ENCODE measurements around the gene SERPINA6. TPM values are rescaled to one million over a fixed set of nuclear protein-coding genes. Genes with fewer than 3 reads are reported as not detected.
A peak's percentile ranks its signal among the peaks of the same experiment; 100 is the strongest.

Gene SERPINA6
- total RNA-seq, 1 experiment from 2014 or later: not detected

DNA sequence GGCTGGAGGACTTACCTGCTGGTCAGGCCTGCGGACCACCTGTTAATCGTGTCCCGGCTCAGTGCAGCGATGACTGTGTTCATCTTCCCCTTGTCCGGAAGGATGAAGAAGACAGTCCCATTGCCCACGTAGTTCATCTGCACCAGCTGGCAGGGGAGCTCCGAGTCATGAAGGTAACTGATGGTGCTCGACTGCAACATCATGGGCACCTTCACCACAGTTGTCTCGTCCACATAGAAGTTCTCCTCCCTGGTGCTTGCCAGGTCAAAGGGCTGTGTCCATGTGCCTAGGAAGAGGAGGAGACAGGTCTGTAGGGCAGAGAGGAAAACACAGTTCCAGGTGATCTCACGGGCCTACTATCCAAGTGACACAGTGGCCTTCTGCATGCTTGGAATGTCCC is 13.4 kb downstream of the SERPINA6 start:
- POLR2A ChIA-PET: no interaction called here
- no peak for ATAC-seq
- intact Hi-C loops (cut with micrococcal nuclease; ENCODE audit: unreplicated experiment): loop anchor here (5.0 kb wide), 1 partner anchor 177 kb away; no protein-coding TSS in a partner anchor

DNA sequence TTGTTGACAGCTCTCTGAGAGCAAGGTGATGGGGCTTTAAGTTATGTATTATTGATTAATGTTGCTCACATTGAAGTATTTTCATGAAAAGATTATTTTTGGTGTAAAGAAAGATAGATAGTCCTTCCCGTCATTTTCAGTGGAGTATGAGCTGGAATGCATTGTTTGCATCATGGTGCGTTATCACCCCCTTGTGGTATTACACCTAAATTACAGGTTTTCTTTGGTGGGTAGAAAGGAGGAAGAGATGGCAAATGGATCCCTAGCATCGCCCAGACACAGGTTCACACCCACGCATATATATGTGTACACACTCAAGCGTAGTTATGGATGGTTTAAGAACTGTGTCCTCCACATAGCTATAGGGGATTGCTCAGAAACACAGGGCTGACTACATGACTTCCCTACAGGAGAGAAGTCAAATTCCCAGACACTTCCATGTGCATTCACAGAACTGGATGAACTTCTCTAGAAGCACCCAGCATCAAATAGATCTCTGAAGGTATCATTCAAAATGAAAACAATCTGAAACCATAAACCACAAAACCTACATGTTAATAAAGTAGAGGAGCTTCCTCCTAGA is 15.6 kb downstream of the SERPINA6 start:
- peak; percentile 60; the same call in 1 of the 2 replicates for ATAC-seq
- CTCF ChIA-PET: no interaction called here

More for the DNA sequence above, 13.4 kb downstream of the SERPINA6 start:
- no TSS peak for BruUV-seq (replicated peaks)
- CTCF ChIA-PET: no interaction called here
- in situ Hi-C loops (cut with HindIII; ENCODE audit: low pct_unique_long_range_greater_than_20kb, low sequenced_read_pairs): no loop called here
- no peaks in the 10 kb centered on the region for H3K36me3 ChIP-seq (ENCODE audit: control insufficient read depth, insufficient read depth, low read length)
- H3K27ac ChIP-seq (ENCODE audit: low read length): no peak overlapping the region
- DNase-seq (ENCODE audit: low read depth, low spot score): no peak
- H3K27me3 ChIP-seq (ENCODE audit: control insufficient read depth, insufficient read depth, low read length): no peaks in the 10 kb centered on the region
- H3K9me3 ChIP-seq (ENCODE audit: control insufficient read depth, insufficient read depth, low read depth, low read length): no peaks in the 10 kb centered on the region
- no peak for TF ChIP-seq POLR2AphosphoS5 (IDR thresholded peaks at IDR 0.05; ENCODE audit: low read depth, low read length)
- TF ChIP-seq SIN3A (IDR thresholded peaks at IDR 0.05; ENCODE audit: borderline replicate concordance, insufficient read depth, low read depth, low read length): no peak
- no peak for TF ChIP-seq TCF7L2 (IDR thresholded peaks at IDR 0.05; ENCODE audit: low read depth, low read length)
- H3K4me3 ChIP-seq (ENCODE audit: low read depth in 2 of 2, low read length in 2 of 2): no peak overlapping the region
- H3K4me1 ChIP-seq (ENCODE audit: control insufficient read depth, insufficient read depth, low read length): no peaks in the 10 kb centered on the region

More for the DNA sequence above, 15.6 kb downstream of the SERPINA6 start:
- no peak for DNase-seq (ENCODE audit: low read depth, low spot score)
- no peaks in the 10 kb centered on the region for H3K27me3 ChIP-seq (ENCODE audit: control insufficient read depth, insufficient read depth, low read length)
- TF ChIP-seq, protein P1, sequence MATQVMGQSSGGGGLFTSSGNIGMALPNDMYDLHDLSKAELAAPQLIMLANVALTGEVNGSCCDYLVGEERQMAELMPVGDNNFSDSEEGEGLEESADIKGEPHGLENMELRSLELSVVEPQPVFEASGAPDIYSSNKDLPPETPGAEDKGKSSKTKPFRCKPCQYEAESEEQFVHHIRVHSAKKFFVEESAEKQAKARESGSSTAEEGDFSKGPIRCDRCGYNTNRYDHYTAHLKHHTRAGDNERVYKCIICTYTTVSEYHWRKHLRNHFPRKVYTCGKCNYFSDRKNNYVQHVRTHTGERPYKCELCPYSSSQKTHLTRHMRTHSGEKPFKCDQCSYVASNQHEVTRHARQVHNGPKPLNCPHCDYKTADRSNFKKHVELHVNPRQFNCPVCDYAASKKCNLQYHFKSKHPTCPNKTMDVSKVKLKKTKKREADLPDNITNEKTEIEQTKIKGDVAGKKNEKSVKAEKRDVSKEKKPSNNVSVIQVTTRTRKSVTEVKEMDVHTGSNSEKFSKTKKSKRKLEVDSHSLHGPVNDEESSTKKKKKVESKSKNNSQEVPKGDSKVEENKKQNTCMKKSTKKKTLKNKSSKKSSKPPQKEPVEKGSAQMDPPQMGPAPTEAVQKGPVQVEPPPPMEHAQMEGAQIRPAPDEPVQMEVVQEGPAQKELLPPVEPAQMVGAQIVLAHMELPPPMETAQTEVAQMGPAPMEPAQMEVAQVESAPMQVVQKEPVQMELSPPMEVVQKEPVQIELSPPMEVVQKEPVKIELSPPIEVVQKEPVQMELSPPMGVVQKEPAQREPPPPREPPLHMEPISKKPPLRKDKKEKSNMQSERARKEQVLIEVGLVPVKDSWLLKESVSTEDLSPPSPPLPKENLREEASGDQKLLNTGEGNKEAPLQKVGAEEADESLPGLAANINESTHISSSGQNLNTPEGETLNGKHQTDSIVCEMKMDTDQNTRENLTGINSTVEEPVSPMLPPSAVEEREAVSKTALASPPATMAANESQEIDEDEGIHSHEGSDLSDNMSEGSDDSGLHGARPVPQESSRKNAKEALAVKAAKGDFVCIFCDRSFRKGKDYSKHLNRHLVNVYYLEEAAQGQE (IDR thresholded peaks at IDR 0.05; ENCODE audit: insufficient read depth in 1 of 2, low read depth in 2 of 2, low read length in 1 of 2): no peak
- TF ChIP-seq POLR2AphosphoS5 (IDR thresholded peaks at IDR 0.05; ENCODE audit: low read depth, low read length): no peak
- no peak for TF ChIP-seq TCF7L2 (IDR thresholded peaks at IDR 0.05; ENCODE audit: low read depth, low read length)
- peak; percentile 64 for TF ChIP-seq CTCF (IDR thresholded peaks at IDR 0.05)
- TF ChIP-seq SIN3A (IDR thresholded peaks at IDR 0.05; ENCODE audit: borderline replicate concordance, insufficient read depth, low read depth, low read length): no peak
- in situ Hi-C loops (cut with HindIII; ENCODE audit: low pct_unique_long_range_greater_than_20kb, low sequenced_read_pairs): no loop called here
- BruUV-seq (replicated peaks): no TSS peak
- no peaks in the 10 kb centered on the region for H3K9me3 ChIP-seq (ENCODE audit: control insufficient read depth, insufficient read depth, low read depth, low read length)
- POLR2A ChIA-PET: no interaction called here
- no peaks in the 10 kb centered on the region for H3K4me1 ChIP-seq (ENCODE audit: control insufficient read depth, insufficient read depth, low read length)
- no peak overlapping the region for H3K27ac ChIP-seq (ENCODE audit: low read length)
- H3K4me3 ChIP-seq (ENCODE audit: low read depth in 2 of 2, low read length in 2 of 2): no peak overlapping the region
- H3K36me3 ChIP-seq (ENCODE audit: control insufficient read depth, insufficient read depth, low read length): no peaks in the 10 kb centered on the region
- intact Hi-C loops (cut with micrococcal nuclease; ENCODE audit: unreplicated experiment): loop anchor here (5.0 kb wide), 1 partner anchor 175 kb away; no protein-coding TSS in a partner anchor
